Pulmonary artery endothelial cell (primary cell): ENCODE data around the gene ZNF467. TPM values are rescaled to one million over a fixed set of nuclear protein-coding genes. Genes with fewer than 3 reads are reported as not detected.

Experiments
- DNase-seq: peaks from one replicate; pipeline ENCODE4 v3.0.0-alpha.2; 2011; ENCODE audit warnings: low read depth, low spot score
- total RNA-seq: library from RNA; depleted of rRNA; stranded (reverse); fragments of >200 nt; gene quantifications from 2 replicates; pipeline ENCODE4 v1.2.3, GENCODE V29; 2014

ZNF467 gene, protein sequence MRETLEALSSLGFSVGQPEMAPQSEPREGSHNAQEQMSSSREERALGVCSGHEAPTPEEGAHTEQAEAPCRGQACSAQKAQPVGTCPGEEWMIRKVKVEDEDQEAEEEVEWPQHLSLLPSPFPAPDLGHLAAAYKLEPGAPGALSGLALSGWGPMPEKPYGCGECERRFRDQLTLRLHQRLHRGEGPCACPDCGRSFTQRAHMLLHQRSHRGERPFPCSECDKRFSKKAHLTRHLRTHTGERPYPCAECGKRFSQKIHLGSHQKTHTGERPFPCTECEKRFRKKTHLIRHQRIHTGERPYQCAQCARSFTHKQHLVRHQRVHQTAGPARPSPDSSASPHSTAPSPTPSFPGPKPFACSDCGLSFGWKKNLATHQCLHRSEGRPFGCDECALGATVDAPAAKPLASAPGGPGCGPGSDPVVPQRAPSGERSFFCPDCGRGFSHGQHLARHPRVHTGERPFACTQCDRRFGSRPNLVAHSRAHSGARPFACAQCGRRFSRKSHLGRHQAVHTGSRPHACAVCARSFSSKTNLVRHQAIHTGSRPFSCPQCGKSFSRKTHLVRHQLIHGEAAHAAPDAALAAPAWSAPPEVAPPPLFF
- 2.3 and 2.7 TPM in 2 replicates for total RNA-seq

DNA sequence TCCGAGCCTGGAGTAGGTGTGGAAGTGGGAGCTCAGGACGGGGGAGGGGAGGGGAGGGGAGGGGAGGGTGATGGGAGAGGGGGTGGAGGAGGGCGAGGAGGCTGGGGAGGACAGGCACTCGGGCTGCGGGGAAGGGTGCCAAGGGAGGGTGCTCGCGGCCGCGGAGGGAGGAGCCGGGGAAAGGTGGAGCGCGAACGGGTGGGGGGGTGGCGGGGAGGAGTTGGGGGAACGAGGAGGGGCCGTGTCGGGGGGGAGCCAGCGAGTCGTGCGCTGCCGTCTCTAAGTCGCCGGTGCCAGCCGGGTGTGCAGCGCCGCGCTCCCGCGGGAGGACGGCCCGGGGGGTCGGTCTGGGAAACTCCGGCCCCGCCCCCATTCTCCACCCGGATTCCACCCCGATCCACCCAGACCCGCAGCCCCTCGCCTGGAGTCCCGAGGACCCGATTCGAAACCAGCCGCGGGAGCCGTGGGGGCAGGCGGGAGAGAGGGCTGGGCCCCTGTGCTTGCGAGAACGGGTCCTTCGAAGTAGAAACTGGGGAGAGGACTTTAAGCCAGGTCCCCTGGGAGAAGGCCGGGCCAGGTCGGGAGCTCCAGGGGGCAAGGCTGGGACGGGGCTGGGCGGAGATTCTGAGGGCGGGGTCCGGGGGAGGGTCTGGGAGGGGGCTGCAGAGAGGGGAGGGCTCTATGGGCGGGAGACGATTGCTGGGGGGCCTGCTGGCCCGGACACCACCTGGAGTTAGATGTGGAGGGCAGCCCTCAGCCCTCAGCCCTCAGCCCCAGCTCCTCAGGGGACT, at the start of gene ZNF467:
TSS of gene ZNF467 (minus strand) at position 143 of the 791 bp plus-strand sequence. CDS start 2,556 bp downstream, outside the sequence.
- no peak for DNase-seq

DNA sequence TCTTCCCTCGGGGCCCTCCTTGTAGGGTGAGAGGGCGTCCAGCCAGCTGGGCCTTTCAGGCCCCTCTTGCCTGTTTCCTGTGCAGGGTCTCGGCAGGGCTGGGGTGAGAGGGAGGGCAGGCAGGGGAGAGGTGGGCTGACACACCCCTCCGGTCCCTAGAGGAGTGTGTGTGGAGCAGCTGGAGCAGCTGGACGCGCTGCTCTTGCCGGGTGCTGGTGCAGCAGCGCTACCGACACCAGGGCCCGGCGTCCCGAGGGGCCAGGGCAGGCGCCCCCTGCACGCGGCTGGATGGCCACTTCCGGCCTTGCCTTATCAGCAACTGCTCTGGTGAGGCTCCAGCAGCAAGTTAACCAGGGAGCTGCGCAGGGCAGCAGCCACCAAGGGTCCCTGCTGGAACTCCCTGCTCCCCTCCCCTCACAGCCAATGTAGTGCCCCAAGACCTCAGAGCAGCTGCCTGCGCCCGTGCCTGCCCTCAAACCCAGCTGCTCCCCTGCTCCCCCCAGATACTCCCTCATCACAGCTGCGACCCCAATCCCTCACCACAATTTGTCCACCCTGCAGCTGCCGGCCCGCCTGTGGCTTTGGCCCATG, 49.1 kb upstream of the ZNF467 start:
- no peak for DNase-seq

DNA sequence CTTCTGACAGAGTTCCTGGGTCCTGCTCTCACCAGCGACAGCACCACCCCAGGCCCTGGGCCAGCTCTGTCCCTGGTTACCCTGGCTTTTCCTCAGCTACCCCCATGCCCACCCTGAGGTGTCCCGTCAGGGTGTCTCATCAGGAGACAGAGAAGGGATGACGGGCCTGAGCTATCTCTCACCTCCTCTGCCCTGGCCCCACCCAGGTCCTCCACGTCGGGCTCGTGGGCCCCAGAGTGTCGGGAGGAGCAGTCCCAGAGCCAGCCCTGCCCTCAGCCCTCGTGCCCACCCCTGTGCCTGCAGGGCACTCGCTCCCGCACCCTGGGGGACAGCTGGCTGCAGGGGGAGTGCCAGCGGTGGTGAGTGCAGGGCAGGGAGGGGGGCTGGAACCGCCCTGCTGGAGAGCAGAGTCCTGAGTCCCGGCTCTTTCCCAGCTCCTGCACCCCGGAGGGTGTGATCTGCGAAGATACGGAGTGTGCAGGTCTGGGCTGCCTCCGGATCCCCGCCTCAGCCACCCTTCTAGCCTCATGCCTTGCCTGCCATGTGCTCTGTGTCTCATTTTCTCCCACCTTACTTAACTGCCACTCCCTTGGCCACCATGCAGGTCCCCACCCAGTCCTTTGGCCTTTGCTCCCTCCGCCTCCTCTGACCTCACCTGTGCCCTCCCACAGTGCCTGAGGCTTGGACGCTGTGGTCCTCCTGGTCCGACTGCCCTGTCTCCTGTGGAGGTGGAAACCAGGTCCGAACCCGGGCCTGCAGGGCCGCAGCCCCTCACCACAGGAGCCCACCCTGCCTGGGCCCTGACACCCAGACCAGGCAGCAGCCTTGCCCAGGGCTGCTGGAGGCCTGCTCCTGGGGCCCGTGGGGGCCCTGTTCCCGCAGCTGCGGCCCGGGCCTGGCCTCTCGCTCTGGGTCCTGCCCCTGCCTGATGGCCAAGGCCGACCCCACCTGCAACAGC, 48.1 kb upstream of the ZNF467 start:
- no peak for DNase-seq

DNA sequence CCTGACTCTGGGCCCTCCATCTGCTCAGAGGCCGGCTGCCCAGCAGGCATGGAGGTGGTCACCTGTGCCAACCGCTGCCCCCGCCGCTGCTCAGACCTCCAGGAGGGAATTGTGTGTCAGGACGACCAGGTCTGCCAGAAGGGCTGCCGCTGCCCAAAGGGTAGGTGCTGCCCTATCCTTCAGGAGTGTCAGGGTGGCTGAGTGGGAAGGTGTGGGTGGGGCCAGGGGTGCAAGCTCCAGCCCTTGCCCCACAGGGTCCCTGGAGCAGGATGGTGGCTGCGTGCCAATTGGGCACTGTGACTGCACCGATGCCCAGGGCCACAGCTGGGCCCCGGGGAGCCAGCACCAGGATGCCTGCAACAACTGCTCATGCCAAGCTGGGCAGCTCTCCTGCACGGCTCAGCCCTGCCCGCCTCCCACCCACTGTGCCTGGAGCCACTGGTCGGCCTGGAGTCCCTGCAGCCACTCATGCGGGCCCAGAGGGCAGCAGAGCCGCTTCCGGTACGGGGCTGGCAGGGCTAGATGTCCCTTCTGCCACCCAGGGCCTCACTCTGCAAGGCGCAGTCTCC, 47.3 kb upstream of the ZNF467 start:
- no peak for DNase-seq

DNA sequence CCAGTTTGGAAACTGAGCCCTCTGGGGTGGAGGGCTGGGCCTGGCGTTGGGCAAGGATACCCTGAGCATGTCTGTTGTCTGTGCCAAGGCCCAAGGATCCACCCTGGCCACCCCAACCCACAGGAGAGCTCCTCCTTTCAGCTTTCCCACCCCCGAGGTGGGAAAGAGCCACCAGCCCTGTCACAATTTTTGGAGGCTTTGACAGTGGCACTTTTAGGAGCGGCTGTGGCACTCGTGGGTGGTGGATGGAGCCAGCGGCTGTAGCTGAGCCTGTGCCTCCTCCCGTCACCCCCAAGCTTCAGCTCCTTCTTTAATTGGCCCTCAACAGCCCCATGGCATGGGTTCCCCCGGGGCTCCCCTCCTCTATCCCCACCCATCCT, 46.6 kb upstream of the ZNF467 start:
- DNase-seq: no peak

DNA sequence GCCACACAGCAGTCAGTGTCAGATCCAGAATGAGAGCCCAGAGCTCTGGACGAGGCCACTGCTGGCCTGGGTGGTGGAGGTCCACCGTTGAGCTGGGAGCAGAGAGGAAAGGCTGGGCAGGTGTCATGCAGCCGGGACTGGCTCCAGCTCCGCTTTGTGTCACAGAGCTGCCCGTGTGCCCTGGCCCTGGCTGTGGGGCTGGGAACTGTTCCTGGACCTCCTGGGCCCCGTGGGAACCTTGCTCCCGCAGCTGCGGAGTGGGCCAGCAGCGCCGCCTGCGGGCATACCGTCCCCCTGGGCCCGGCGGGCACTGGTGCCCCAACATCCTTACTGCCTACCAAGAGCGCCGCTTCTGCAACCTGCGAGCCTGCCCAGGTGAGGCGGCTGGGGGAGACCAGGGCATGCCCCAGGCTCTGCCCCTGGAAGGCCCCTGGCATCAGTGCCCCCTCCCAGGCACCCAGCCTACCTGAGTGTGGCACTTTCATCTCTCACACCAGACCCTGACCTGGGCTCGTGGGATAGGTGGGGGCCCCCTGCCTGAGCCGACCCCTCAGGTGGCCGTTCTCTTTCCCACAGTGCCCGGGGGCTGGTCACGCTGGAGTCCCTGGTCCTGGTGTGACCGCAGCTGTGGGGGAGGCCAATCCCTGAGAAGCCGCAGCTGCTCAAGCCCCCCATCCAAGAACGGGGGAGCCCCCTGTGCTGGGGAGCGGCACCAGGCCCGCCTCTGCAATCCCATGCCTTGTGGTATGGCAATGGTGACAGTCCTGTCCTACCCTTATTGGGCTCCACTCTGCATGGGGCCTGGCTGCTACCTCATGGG, 46.0 kb upstream of the ZNF467 start:
- no peak for DNase-seq

DNA sequence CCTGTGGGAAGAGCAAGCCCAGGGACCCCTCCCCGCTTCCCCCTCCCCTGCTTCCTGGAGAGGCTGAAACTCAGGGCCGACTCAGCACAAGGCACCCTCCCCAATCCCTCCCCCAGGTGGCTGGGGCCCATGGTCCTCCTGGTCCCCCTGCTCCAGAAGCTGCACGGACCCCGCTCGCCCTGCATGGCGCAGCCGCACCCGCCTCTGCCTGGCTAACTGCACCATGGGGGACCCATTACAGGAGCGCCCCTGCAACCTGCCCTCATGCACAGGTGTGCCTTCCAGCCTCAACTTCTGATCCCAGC, 45.1 kb upstream of the ZNF467 start:
- no peak for DNase-seq

DNA sequence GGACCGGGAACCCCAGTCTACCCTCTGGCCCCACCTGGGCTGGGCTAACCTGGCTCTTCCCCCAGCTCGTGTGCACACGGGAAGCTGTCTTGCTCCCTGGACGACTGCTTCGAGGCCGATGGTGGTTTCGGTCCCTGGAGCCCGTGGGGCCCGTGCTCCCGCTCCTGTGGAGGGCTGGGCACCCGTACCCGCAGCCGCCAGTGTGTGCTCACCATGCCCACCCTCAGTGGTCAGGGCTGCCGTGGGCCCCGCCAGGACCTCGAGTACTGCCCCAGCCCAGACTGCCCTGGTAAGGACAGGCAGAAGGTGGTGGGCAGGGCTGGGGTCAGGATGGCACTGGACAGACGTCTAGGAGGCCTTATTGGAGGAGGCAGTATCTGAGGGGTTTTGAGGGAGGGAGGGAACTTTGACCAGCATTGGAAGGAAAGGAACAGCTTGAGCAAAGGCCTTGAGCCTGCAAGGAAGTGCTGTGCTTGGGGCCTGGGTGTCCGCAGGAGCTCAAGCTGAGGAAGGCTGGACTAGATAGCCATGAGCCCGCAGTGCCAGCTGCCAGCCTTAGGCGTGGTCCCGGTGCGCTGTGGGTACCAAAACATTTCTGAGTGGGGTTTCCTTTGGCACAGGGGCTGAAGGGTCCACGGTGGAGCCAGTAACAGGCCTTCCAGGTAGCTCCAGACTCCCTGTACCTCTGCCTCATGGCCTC, 44.6 kb upstream of the ZNF467 start:
- no peak for DNase-seq

DNA sequence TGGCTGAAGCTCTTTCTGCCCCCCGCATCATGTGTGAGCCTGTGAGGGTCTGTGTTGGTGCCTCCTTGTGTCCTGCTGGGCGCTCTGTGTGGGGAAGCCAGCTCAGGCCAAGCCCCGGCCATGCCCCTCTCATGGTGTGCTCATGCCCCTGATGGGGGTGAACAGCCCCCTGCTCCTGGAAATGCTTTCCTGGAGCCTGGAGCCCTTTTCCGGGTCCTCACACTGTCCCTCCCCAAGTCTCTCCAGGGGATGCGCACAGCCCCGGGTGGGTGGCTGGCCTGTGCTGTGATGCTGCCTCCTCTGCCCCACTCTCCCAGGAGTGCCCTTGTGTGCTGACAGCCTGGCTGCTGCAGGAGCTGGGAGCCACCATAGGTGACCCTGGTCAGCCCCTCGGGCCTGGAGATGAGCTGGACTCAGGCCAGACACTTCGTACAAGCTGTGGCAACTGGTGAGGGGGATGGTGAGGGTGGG, 43.9 kb upstream of the ZNF467 start:
- DNase-seq: no peak

DNA sequence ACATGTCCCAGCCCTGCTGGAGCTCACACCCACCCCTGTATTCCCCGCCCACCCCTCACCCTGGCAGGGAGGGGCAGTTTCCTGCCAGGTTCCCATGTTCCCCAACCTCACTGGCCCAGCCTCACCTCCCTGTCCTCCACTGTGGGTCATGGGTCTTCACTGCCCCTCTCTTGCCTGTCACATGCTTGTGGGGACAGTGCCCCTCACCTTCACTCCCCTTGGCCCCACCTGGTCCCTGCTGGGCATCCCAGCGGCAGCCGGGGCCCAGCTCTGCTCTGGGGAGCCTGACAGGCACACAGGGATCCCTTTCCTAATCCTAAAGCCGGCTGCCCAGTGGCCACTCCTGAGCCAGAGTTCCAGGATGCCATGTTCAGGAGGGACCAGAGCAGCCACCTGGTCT, 43.4 kb upstream of the ZNF467 start:
- DNase-seq: no peak

DNA sequence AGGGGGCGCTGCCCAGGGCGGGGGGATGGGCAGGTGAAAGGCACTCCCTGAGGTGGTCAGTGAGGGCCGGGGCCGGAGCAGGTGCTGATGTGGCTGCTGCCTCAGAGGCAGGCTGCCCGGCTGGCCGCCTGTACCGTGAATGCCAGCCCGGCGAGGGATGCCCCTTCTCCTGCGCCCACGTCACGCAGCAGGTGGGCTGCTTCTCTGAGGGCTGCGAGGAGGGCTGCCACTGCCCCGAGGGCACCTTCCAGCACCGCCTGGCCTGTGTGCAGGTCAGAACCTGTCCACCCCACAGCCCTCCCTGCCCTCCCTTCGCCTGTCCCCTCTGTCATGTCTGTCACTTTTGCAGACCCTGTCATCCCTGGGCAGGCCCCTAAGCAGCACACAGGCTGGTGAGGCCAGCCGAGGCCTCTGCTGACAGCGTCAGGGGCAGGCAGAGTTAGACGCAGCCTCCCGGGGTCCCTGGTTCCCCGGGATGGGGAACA, 42.9 kb upstream of the ZNF467 start:
- no peak for DNase-seq

DNA sequence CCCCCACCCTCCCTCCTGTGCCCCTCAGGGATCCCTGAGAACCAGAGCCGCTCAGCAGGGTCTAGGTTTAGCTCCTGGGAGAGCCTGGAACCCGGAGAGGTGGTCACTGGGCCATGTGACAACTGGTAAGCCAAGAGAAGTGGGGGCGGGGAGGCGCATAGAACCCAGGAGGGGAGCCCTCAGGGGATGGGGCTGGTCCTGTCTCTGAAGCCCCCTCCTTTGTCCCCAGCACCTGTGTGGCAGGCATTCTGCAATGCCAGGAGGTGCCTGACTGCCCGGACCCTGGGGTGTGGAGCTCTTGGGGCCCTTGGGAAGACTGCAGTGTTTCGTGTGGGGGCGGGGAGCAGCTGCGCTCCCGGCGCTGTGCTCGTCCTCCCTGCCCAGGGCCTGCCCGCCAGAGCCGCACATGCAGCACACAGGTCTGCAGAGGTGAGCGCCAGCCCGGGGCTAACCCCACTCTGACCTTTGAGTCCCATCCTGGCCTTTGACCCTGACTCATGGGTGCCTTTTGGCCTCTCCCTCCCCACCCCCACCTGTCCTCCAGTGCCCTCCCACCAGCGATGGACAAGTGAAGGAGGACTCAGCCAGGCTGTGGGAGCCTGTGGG, 42.4 kb upstream of the ZNF467 start:
- no peak for DNase-seq

DNA sequence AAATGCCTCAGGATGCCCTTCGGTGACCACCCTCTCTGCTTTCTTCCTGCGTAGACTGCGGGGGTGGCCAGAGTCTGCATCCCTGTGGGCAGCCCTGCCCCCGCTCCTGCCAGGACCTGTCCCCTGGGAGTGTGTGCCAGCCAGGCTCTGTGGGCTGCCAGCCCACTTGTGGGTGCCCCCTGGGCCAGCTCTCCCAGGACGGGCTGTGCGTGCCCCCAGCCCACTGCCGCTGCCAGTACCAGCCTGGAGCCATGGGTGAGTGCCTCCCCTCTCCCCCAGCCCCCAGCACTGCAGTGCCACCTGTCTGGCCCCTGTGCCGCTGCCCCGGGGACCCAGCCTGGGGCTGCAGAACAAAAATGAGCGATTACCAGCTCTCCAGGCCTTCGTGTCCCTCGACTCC, 41.7 kb upstream of the ZNF467 start:
- no peak for DNase-seq

DNA sequence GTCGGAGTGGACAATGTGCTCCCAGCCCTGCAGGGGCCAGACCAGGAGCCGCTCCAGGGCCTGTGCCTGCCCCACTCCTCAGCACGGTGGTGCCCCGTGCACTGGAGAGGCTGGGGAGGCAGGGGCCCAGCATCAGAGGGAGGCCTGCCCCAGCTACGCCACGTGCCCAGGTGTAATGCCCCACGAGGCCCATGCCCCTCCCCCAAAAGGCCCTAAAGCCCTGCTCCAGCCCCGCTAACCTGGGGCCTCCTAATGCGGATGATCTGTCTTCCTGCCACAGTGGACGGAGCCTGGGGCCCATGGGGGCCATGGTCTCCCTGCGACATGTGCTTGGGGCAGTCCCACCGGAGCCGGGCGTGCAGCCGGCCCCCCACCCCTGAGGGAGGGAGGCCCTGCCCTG, 41.1 kb upstream of the ZNF467 start:
- no peak for DNase-seq

DNA sequence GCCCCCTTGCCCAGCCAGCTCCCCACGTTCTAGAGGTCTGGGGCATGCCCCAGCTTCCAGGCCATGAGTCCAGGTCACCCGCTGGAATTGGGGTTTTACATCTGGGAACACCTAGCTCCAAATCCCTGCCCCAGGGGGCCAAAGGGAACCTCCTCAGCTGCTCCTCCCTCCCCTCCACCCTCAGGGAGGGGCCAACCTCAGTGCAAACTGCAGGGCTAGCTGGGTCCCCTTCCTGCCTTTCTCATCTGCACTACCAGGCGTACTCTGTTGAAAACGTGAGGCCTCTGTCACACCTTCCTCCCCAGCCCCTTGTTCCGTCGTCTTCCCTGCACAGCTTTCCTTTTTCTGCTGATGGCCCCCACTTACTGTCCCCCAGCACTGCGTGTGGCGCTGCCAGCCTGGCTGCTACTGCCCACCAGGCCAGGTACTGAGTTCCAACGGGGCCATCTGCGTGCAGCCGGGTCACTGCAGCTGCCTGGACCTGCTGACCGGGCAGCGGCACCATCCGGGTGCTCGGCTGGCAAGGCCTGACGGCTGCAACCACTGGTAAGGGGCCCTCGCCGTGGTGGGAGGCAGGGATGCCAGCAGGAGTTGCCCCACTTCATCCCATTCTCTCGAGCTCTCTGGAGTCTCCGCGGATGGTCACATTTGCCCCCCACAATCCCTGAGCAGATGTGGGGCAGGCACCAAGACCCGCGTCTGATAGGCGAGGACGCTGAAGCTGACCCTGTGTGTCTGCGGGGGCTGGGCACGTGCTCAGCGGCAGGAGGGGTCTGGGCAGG, 40.1 kb upstream of the ZNF467 start:
- no peak for DNase-seq

DNA sequence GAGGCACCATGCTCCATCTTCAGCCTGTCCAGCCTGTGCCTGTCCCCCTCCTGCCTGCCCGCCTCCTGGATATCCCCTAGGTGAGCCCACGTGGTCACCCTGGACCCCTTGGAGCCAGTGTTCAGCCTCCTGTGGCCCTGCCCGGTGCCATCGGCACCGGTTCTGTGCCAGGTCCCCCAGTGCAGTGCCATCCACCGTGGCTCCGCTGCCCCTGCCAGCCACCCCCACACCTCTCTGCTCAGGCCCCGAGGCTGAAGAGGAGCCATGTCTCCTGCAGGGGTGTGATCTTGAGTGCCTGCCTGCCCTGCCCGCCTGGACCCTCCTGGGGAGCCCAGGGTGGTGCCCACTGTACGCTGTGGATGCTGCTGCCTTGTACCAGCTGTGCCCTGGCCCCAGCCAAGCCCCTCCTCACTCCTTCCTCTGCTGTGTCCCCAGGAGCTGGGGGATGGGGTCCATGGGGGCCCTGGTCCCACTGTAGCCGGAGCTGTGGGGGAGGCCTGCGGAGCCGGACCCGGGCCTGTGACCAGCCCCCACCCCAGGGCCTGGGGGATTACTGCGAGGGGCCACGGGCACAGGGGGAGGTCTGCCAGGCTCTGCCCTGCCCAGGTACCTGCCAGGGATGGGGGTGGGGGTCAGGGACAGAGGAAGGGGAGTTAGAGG, 38.6 kb upstream of the ZNF467 start:
- DNase-seq: no peak

DNA sequence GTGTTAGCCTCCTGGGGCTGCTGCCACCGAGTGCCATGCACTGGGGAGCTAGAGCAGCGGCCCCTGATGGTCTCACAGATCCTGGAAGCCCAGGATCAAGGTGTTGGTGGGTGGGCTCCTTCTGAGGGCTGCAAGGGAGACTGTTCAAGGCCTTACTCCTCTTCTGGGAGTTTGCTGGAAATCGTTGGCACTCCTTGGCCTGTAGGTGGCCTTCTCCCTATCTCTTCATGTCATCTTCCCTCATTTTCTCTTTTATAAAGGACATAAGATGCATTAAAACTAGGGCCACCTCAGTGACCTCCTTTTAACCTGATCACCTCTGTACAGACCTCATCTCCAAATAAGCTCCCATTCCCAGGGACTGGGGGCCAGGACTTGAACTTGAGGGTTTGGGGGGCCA, 37.8 kb upstream of the ZNF467 start:
- DNase-seq: no peak
